Daoy (cell line): ENCODE measurements around the gene GALNT15. TPM values are rescaled to one million over a fixed set of nuclear protein-coding genes. Genes with fewer than 3 reads are reported as not detected.
A peak's percentile ranks its signal among the peaks of the same experiment; 100 is the strongest.

Experiments
- DNase-seq: peaks from one replicate; pipeline ENCODE4 v3.0.0-alpha.2; 2015; ENCODE audit warnings: low read depth
- total RNA-seq: library from RNA; depleted of rRNA; stranded (reverse); fragments of >200 nt; shearing (Covaris generic); gene quantifications from 2 replicates; pipeline ENCODE4 v1.2.3, GENCODE V29; 2014

GALNT15 gene
- total RNA-seq, 1 experiment from 2014 or later: 0.69 TPM

DNA sequence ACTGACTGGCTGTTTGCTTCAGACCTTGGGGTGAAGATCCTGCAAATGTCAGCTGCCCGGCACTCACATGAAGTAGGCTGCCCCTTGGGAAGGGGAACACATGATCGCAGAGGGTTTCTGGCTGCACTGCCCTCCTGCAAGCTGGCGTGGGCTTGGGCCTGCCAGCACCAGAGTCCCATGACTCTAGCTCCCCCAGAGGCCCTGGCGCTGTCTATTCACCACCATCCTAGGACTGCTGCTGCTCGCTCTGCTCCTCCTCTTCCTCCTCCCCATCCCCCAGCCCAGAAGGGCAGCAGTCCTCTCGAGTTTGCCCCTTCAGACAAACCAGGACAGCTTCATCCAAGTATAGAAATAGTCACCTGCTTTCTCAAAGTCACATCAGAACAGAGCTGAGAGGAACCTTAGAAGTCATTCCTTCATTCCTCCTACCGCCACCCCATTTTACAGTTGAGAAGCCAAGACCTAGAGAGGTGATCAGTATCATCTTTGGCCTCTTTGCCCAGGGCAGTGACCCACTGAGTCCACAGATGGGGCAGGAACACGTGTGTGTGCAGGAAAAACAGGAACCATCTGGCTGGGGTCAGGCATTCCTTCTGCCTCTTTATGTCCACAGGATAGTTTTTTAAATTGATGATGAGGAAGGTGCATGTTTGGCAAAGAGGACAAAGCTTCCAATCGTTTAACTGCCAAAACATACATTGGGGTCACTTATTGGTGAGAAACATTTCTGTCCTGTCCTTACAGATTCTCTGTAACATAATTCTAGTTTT lies 77.0 kb downstream of the GALNT15 start:
- no peak for DNase-seq

DNA sequence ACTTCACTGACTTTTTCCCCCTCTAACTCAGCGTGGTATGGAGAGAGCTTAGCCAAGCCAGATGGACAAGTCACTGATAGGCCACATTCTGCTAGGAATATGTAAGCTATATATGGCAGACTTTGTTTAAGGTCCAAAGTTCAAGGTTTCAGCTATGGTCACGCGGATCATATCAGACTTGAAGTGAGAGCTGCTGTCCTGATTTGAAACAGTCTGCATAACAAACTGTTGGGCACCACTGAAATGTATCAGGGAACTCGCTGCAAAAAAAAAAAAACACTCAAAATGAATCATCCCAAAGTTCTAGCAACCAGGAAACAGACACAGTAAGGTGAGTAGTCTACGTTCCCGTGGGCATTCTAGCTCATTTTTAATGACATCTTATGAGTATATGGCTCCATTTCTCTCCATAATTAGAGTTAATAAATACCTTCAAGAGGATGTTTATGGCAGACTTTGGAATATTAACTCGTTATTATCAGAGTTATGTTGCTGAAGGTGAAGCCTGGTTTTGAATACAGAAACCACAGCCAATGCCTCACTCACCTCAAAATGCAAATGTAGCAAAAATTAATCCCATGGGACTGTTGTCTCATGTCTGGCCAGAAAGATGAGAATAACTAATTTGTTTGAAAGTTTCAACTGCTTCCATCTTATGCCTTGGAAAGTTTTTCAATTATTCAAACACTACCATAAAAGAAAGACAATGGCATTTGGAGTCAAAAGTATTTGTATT lies 77.9 kb downstream of the GALNT15 start:
- DNase-seq: no peak

- DNase-seq: no peak
Observed at GRCh38 chr3:16252988-16253387, 78.5 kb downstream of the GALNT15 start.

DNA sequence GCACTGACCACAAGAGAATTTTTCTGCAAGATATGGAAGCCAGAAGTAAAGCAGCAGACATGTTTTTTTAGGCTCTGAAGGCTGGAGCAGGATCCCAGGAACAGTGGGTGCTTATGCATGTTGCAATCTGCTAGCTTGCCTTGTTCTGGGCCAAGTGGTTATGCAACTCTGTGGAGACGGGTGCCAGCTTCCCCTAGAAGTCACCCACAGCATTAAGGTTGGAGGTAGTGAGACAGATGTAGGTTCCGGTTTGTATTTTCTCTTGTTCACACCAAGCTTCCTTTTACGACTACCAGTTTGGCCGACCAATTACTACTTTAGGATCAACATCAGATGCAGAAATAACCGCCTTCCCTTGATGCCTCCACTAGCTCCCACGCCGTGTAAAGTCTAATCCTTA lies 79.1 kb downstream of the GALNT15 start:
- no peak for DNase-seq

GRCh38 chr3:16254916-16255315 lies 80.4 kb downstream of the GALNT15 start:
- DNase-seq: no peak

GRCh38 chr3:16255326-16255725 lies 80.8 kb downstream of the GALNT15 start:
- DNase-seq: no peak

DNA sequence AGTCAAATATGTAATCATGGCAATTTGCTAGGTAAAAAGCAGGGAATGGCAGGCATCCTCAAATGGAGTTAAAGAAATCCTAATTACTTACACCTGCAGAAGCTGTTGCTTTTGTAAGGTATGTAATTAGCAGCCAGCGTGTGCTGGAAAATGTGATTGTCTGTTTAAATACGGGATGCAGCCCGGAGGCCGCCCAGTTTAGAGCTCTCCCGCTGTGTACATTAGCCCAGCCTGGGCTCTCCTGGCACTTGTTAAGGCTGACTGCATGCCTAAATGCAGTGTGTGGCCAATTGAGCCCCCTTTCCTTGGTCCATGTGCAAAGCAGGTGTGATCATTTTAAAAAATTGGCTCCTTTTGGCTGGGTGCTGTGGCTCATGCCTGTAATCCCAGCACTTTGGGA lies 81.2 kb downstream of the GALNT15 start:
- DNase-seq: no peak

DNA sequence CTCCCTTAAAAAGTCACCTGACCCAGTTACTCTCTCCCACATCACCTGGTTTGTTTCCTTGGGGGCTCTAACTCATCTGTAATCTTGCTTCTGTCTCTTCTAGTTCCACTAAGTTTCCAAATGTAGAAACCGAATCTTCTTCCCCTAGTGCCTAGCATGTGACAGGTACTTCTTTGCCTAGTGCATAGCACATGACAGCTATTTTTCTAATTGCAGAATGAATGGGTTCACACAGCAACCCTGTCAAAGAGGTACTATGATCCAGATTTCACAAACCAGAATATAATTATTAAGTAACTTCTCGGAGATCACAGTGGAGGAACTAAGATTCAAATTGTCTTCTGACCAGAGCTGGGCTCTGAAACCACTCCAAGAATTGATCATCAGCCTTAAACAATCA lies 82.8 kb downstream of the GALNT15 start:
- no peak for DNase-seq

DNA sequence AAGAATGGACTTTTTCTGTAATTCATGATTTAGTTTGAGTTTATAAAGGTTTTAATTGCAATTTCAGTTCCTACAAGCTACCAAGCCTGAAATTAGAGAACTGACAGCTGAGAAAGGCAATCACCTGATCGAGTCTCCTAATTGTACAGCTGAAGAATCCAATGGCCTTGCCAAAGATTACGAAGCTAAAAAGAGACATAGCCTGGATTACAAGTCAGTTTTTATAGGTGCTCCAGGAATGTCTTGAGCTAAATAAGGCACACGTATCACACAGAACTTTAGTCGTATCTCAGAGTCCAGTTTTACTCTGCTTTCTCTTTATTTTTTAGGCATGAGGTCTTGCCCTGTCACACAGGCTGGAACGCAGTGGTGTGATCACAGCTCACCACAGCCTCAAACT lies 83.7 kb downstream of the GALNT15 start:
- DNase-seq: no peak

GRCh38 chr3:16258866-16259265 lies 84.4 kb downstream of the GALNT15 start:
- no peak for DNase-seq

GRCh38 chr3:16260046-16260445 lies 85.6 kb downstream of the GALNT15 start:
- no peak for DNase-seq

DNA sequence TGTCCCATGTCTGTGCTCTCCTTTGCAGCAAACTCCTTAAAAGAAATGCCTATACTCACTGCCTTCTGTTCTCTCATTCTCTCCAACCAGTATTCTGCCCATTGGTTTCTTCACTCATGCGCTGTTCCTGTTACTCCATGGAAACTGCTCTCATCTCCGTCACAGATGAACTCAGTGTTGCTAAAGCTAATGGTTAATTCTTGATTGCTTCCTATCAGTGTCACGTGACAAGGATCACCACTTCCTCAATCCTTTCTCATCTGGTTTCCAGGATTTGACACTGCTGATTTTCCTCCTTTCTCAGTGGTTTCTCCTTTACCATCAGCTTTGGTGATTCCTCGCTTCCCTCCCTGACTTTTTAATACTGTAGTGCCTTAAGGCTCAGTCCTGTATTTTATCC lies 87.7 kb downstream of the GALNT15 start:
- DNase-seq: no peak

GRCh38 chr3:16264174-16264707 lies 89.8 kb downstream of the GALNT15 start:
- no peak for DNase-seq

GRCh38 chr3:16264708-16265454 lies 90.4 kb downstream of the GALNT15 start, which contains the start of the genes DPH3 and OXNAD1:
Gene DPH3 (minus strand): TSS chr3:16264943. CDS start chr3:16264876, 67 bp downstream.
Gene OXNAD1 (plus strand): TSS chr3:16265212. CDS start chr3:16270953, 5,741 bp downstream.
- peak; percentile 98 for DNase-seq

DNA sequence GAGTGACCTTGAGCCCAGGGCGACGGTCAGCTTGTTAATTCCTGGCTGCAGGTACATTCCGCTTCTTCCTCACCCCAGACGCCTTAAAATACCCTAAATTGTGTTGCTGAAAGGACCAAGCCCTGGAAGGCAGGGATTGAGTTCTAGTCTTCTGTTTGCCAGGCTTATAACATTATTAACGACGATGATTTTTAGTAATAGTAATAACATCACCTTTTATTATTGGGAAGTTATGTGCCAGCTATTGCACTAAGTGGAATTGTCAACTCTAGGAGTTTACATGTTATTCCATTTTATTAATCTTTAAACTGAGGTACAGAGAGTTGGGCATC lies 90.9 kb downstream of the GALNT15 start:
- no peak for DNase-seq

DNA sequence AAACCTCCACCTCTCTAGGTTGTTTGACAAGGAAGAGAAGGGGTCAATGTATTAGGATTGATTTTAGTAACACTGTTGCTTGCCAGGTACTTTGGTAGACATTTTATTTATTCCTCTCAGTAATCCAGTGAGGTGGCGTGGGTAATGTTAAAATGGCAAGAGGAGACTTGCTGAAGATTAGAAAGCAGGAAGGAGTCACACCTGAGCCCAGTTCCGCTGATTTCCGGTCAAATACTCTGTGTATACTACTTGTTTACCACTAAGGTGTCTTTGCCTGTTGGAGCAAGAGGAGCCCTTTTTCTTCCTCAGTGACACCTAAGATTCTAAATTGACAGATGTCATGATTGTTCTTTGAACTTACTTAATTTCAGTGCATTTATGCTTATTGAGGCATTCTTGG lies 92.2 kb downstream of the GALNT15 start:
- DNase-seq: no peak

DNA sequence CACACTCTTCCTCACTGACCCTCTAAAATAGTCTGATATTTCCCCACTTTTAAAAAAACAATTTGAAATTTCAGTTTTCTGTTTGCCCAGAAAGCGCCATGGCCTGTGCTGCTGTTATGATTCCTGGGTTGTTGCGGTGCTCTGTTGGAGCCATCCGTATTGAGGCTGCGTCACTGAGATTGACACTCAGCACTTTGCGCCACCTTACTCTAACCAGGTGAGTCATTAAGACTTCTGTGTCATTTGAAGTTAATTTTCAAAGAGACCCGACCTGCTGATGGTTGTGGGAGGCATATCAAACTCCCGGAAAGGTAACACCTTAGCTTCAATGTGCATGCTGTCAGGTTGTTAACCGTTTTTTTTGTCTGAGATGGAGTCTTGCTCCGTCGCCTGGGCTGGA lies 96.4 kb downstream of the GALNT15 start:
- DNase-seq: no peak

GRCh38 chr3:16272588-16272987 lies 98.1 kb downstream of the GALNT15 start:
- no peak for DNase-seq

DNA sequence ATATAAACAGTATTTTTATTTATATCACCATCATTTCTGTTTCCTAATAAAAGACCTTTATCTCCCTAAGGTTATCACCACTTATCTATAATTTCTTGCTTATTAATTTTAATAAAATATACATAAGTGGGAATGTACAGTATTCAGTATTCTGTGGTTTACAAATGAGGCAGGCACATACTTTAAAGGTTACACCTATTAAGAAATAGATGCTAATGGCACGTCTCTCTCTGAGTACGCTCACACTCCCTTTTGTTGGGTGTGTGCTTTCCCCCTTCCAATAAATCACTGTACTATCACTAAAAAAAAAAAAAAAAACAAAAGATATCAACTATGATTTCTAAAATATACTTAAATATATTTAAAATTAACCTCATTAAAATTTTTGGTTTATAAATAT lies 99.4 kb downstream of the GALNT15 start:
- DNase-seq: no peak

- DNase-seq: no peak
Observed at GRCh38 chr3:16277471-16277870, 103.0 kb downstream of the GALNT15 start.

DNA sequence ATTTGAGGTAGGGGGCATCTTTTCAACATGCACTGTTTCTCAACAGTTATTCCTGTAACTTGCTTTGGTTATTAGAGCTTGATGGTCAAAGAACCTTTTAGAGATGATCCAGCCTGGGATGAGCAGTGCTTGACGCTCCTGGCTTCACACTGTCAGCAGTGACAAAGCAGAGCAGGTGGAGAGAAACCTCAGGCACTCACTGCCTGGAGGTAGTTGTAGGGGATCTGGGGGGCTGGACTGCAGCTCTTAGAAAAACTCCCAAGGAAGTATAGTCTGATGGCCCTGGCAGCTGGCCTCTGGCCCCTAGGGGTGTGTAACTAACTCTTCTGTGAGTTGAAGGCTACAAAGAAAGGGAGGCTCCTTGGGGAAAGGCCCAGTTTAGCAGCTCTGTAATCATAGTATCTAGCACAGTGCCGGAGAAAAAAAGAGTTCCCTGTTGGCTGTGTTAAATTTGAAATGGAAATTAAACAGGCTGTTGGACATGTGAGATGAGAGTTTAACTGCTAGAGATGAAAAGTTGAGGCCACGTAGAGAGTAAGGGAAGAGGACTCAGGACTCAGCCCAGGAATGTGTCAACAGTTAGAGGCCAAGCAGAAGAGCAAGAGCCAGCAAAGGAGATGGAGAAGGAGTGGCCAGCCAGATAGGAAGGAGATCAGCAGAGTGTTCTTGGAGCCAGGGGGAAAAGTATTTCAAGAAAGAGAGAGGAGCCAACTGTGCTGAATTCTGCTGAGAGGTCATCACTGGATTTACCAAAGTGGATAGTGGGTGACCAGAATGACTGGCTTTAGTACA lies 104.7 kb downstream of the GALNT15 start:
- no peak for DNase-seq
